GM12878 (cell line): ENCODE measurements around the gene NUP210. TPM values are rescaled to one million over a fixed set of nuclear protein-coding genes. Genes with fewer than 3 reads are reported as not detected.

Source experiments
- ATAC-seq: fragments of 200-7000 bp; cut with Tn5 transposase; 3 replicates; pipeline ENCODE4 v1.9.1; 2020; ENCODE audit warnings: mild to moderate bottlenecking, moderate library complexity
- BruUV-seq: library from RNA; stranded (reverse); fragments of 400-500 nt; replicated peaks from 2 replicates; lab custom pipeline; 2021; lab: Mats Ljungman, UMichigan
- CTCF ChIA-PET: fragments of 300-600 bp; sonication (Branson Sonifier 250); formaldehyde crosslinking; extraction: SDS; loops from one replicate; lab custom pipeline; 2021; ENCODE audit warnings: inconsistent platforms; lab: Yijun Ruan, JAX
- POLR2A ChIA-PET: fragments of 350-600 bp; formaldehyde crosslinking; extraction: SDS; loops from one replicate; lab custom pipeline; 2021; ENCODE audit warnings: inconsistent platforms; lab: Charles Lee
- RAD21 ChIA-PET: fragments of 300-600 bp; sonication (Branson Sonifier 250); formaldehyde crosslinking; loops from one replicate; lab custom pipeline; 2023; ENCODE audit warnings: antibody characterized with exemption; ENCODE audit not compliant: unreplicated experiment; lab: Charles Lee
- SMC1A ChIA-PET: fragments of 300-600 bp; sonication (Branson Sonifier 250); formaldehyde crosslinking; loops from one replicate; lab custom pipeline; 2023; ENCODE audit not compliant: unreplicated experiment, uncharacterized antibody; lab: Charles Lee
- DNase-seq: peaks from one replicate; pipeline ENCODE4 v3.0.0-alpha.2; 2011; ENCODE audit warnings: low read depth, low spot score
- FAIRE-seq: peaks from 3 replicates; lab custom pipeline; 2011; peaks lifted over from hg19 to GRCh38; lab: Jason Lieb, UNC
- H2AFZ ChIP-seq: 2 replicates; pipeline ENCODE4 v1.6.0; 2011; ENCODE audit warnings: low read depth, low read length, control low read depth; ENCODE audit not compliant: control insufficient read depth
- H3K27ac ChIP-seq: 2 replicates; pipeline ENCODE4 v1.5.1; 2011; ENCODE audit warnings: control low read depth; ENCODE audit not compliant: control insufficient read depth, insufficient read depth
- H3K27me3 ChIP-seq, 2 experiments: replicated peaks in 1 of 2; 2 replicates each; pipeline versions ENCODE4 v1.6.0 to v1.6.1; 2011; ENCODE audit warnings: low read length in 1 of 2; ENCODE audit not compliant: control insufficient read depth in 2 of 2, insufficient read depth in 2 of 2
- H3K36me3 ChIP-seq, 2 experiments: 2 replicates each; pipeline ENCODE4 v1.5.1; 2011; ENCODE audit warnings: low read length in 1 of 2; ENCODE audit not compliant: control insufficient read depth in 2 of 2, insufficient read depth in 2 of 2
- H3K4me1 ChIP-seq: 2 replicates; pipeline ENCODE4 v1.6.1; 2011; ENCODE audit warnings: mild to moderate bottlenecking, low read length, moderate library complexity, mixed read lengths; ENCODE audit not compliant: control insufficient read depth, insufficient read depth
- H3K4me2 ChIP-seq: 2 replicates; pipeline ENCODE4 v1.6.0; 2011; ENCODE audit warnings: control low read depth; ENCODE audit not compliant: control insufficient read depth, insufficient read depth
- H3K4me3 ChIP-seq: fragments of 200-600 bp; sonication (generic); 2 replicates; pipeline ENCODE4 v1.5.1; 2016
- H3K79me2 ChIP-seq: 2 replicates; pipeline ENCODE4 v1.6.0; 2011; ENCODE audit warnings: low read length; ENCODE audit not compliant: control insufficient read depth, insufficient read depth
- H3K9ac ChIP-seq: 2 replicates; pipeline ENCODE4 v1.8.0; 2011; ENCODE audit warnings: low read length, control low read depth, mixed read lengths; ENCODE audit not compliant: control insufficient read depth, insufficient read depth
- H3K9me3 ChIP-seq: replicated peaks from 3 replicates; pipeline ENCODE4 v1.5.1; 2011; ENCODE audit warnings: mild to moderate bottlenecking, low read length; ENCODE audit not compliant: control insufficient read depth, insufficient read depth
- H4K20me1 ChIP-seq: 2 replicates; pipeline ENCODE4 v1.6.0; 2011; ENCODE audit not compliant: control insufficient read depth, insufficient read depth
- BCL3 ChIP-seq: IDR thresholded peaks from 2 replicates; pipeline ENCODE4 v1.6.1; 2011; ENCODE audit warnings: borderline replicate concordance, low read depth, mild to moderate bottlenecking, moderate library complexity, low read length; ENCODE audit not compliant: insufficient read depth, poor library complexity, severe bottlenecking
- BRCA1 ChIP-seq: IDR thresholded peaks from 2 replicates; pipeline ENCODE4 v1.6.1; 2011; ENCODE audit warnings: low read depth, low read length, improper control_type of control experiment
- CREB1 ChIP-seq: IDR thresholded peaks from 2 replicates; pipeline ENCODE4 v1.6.1; 2012; ENCODE audit warnings: low read depth, mild to moderate bottlenecking, inconsistent platforms
- FOXK2 ChIP-seq: fragments of 450-650 bp; IDR thresholded peaks from 2 replicates; pipeline ENCODE4 v1.6.1; 2017; ENCODE audit warnings: mild to moderate bottlenecking, moderate library complexity
- JUND ChIP-seq: IDR thresholded peaks from 2 replicates; pipeline ENCODE4 v1.6.1; 2012; ENCODE audit warnings: low read depth, mild to moderate bottlenecking, low read length, improper control_type of control experiment, moderate library complexity
- MEF2A ChIP-seq: IDR thresholded peaks from 2 replicates; pipeline ENCODE4 v1.6.1; 2011; ENCODE audit warnings: low read depth, mild to moderate bottlenecking, low read length, moderate library complexity; ENCODE audit not compliant: insufficient read depth
- MEF2B ChIP-seq: fragments of 450-650 bp; IDR thresholded peaks from 2 replicates; pipeline ENCODE4 v1.6.1; 2018; ENCODE audit warnings: mild to moderate bottlenecking, moderate library complexity; ENCODE audit not compliant: partially characterized antibody, poor library complexity, severe bottlenecking
- NR2C2 ChIP-seq: IDR thresholded peaks from 2 replicates; pipeline ENCODE4 v1.6.1; 2011; ENCODE audit warnings: borderline replicate concordance, low read depth; ENCODE audit not compliant: control insufficient read depth, insufficient read length
- NRF1 ChIP-seq: conservative IDR thresholded peaks from 2 replicates; pipeline ENCODE4 v1.6.1; 2011; ENCODE audit warnings: mild to moderate bottlenecking, low read depth, low read length, improper control_type of control experiment
- ZNF687 ChIP-seq: fragments of 450-650 bp; IDR thresholded peaks from 2 replicates; pipeline ENCODE4 v1.6.1; 2017; ENCODE audit warnings: mild to moderate bottlenecking, moderate library complexity
- WGBS: methylation state at CpG from one replicate; pipeline ENCODE4 v1.1.6; 2016; ENCODE audit warnings: low lambda C conversion rate; ENCODE audit not compliant: insufficient replicate concordance, insufficient coverage; ENCODE audit errors: missing lambda C conversion rate; 5-methylcytosine and 5-hydroxymethylcytosine counted together
- in situ Hi-C: fragments of 300-500 bp; cut with MboI; formaldehyde crosslinking; loops from 9 replicates; pipeline ENCODE4 v1.14.3; 2018; ENCODE audit warnings: mixed read lengths
- intact Hi-C: fragments of 100-400 bp; cut with micrococcal nuclease; formaldehyde crosslinking; loops from one replicate; pipeline ENCODE4 v1.14.2; 2022; ENCODE audit not compliant: unreplicated experiment
- polyA plus RNA-seq, 11 experiments: library from polyadenylated mRNA; depleted of rRNA in 4 of 11; unstranded in 6 of 11; stranded (reverse) in 5 of 11; fragments of >200 nt; fragmentation: Nextera tagmentation in 4 of 11; fragmentation: Illumina TruSeq in 1 of 11; extraction: Ambion mirVana in 4 of 11; extraction: Trizol in 1 of 11; gene quantifications; 1 replicate in 1 of 11; 2 replicates in 10 of 11; pipeline versions ENCODE4 v1.2.1 to v1.2.3, GENCODE V29; 2011 to 2016; ENCODE audit warnings: inconsistent platforms in 2 of 11, missing spikeins in 2 of 11, low read depth in 1 of 11
- total RNA-seq, 4 experiments: library from RNA; depleted of rRNA in 3 of 4; stranded (reverse); fragments of >200 nt in 3 of 4; fragmentation: Illumina TruSeq in 1 of 4; extraction: Trizol in 1 of 4; gene quantifications; 2 replicates each; pipeline versions ENCODE4 v1.2.1 to v1.2.3, GENCODE V29; 2013 to 2021
- TF ChIP-seq, protein P1 (sequence below): fragments of 450-650 bp; IDR thresholded peaks from 2 replicates; pipeline ENCODE4 v1.6.1; 2017; ENCODE audit warnings: mild to moderate bottlenecking
- TF ChIP-seq, protein P2 (sequence below): fragments of 450-650 bp; IDR thresholded peaks from 2 replicates; pipeline ENCODE4 v1.6.1; 2016; ENCODE audit warnings: mild to moderate bottlenecking

The NUP210 gene
- total and polyA plus RNA-seq, 10 of the 15 experiments (the other 5 are each of a cell fraction or from before 2014, with no cell fraction given): 2.9 to 150 (median 76.0) TPM

- TF ChIP-seq, protein P1, sequence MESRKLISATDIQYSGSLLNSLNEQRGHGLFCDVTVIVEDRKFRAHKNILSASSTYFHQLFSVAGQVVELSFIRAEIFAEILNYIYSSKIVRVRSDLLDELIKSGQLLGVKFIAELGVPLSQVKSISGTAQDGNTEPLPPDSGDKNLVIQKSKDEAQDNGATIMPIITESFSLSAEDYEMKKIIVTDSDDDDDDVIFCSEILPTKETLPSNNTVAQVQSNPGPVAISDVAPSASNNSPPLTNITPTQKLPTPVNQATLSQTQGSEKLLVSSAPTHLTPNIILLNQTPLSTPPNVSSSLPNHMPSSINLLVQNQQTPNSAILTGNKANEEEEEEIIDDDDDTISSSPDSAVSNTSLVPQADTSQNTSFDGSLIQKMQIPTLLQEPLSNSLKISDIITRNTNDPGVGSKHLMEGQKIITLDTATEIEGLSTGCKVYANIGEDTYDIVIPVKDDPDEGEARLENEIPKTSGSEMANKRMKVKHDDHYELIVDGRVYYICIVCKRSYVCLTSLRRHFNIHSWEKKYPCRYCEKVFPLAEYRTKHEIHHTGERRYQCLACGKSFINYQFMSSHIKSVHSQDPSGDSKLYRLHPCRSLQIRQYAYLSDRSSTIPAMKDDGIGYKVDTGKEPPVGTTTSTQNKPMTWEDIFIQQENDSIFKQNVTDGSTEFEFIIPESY: no peak
- no peak for TF ChIP-seq NRF1
- no peak for TF ChIP-seq MEF2B
- no peak for TF ChIP-seq JUND
Observed at GRCh38 chr3:13273604-13274105, 146.5 kb downstream of the NUP210 start (continued).

GRCh38 chr3:13272831-13273603 lies 147.1 kb downstream of the NUP210 start:
- CTCF ChIA-PET: interaction anchor here (0.6 kb wide), 1 partner anchor 582 kb away, joined by 4 read pairs; no protein-coding TSS in a partner anchor
- Histone ChIP-seq H3K4me1 (no peaks in the 10 kb centered on the region), H4K20me1 (no peaks in the 10 kb centered on the region), H3K27me3 (peaks cover 1 to 4% of the 10 kb centered on the region in 2 experiments; a peak in 3 of 4 replicates), H2AFZ (no peak overlapping the region)
- FAIRE-seq: no peak
- intact Hi-C loops: no loop called here
- SMC1A ChIA-PET: interaction anchor here (0.9 kb wide), 1 partner anchor 43 kb away, joined by 3 read pairs; no protein-coding TSS in a partner anchor
- TF ChIP-seq ZNF687: no peak
- no peak for TF ChIP-seq NR2C2
- no peak for TF ChIP-seq BRCA1
- TF ChIP-seq, protein P2, sequence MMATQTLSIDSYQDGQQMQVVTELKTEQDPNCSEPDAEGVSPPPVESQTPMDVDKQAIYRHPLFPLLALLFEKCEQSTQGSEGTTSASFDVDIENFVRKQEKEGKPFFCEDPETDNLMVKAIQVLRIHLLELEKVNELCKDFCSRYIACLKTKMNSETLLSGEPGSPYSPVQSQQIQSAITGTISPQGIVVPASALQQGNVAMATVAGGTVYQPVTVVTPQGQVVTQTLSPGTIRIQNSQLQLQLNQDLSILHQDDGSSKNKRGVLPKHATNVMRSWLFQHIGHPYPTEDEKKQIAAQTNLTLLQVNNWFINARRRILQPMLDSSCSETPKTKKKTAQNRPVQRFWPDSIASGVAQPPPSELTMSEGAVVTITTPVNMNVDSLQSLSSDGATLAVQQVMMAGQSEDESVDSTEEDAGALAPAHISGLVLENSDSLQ: no peak
- TF ChIP-seq FOXK2: no peak
- TF ChIP-seq MEF2A: no peak
- TF ChIP-seq CREB1: no peak
- no peak for TF ChIP-seq BCL3
- TF ChIP-seq, all 136 proteins: peak for 0
- H3K79me2 ChIP-seq: no peaks in the 10 kb centered on the region
- no TSS peak for BruUV-seq
- WGBS: 18% methylated on average over 10 of the region's 10 CpGs
- in situ Hi-C loops: no loop called here
- no peaks in the 10 kb centered on the region; the same call in 2 of the 3 replicates for H3K9me3 ChIP-seq
- POLR2A ChIA-PET: no interaction called here
- no peaks in the 10 kb centered on the region for H3K36me3 ChIP-seq
- no peak overlapping the region for H3K4me3 ChIP-seq
- no peak overlapping the region for H3K27ac ChIP-seq
- RAD21 ChIA-PET: interaction anchor here (1.5 kb wide), 1 partner anchor 24 kb away, joined by 3 read pairs; no protein-coding TSS in a partner anchor
- H3K4me2 ChIP-seq: no peak overlapping the region
- no peak overlapping the region for H3K9ac ChIP-seq
- ATAC-seq: no peak
- no peak for DNase-seq
